ENCODE results near the gene ADGRV1. TPM values are rescaled to one million over a fixed set of nuclear protein-coding genes. Genes with fewer than 3 reads are reported as not detected.
"Not testable (repeated sequence)": the region's sequence is repeated elsewhere in the genome, so short reads cannot be mapped to it uniquely, and the experiment has no call there.

The ADGRV1 gene
- polyA plus RNA-seq, 4 donors: 2.6 to 2.9 (median 2.7) TPM; not detected in 1

GRCh38 chr5:90654215-90654614 lies 95.6 kb downstream of the ADGRV1 start:
- FAIRE-seq: no peak
- H3K27me3 ChIP-seq (ENCODE audit: control insufficient read depth in 3 of 3, insufficient read depth in 3 of 3, low read length in 3 of 3): no peaks in the 10 kb centered on the region

GRCh38 chr5:90655423-90655822 lies 96.8 kb downstream of the ADGRV1 start:
- Histone ChIP-seq H3K4me1 (ENCODE audit: control insufficient read depth in 3 of 3, insufficient read depth in 2 of 3, low read depth in 1 of 3, low read length in 2 of 3) (no peaks in the 10 kb centered on the region), H3K27me3 (ENCODE audit: control insufficient read depth in 3 of 3, insufficient read depth in 3 of 3, low read length in 3 of 3) (no peaks in the 10 kb centered on the region), H3K9me3 (ENCODE audit: control insufficient read depth in 2 of 2, insufficient read depth in 1 of 2, low read depth in 1 of 2, low read length in 1 of 2) (no peaks in the 10 kb centered on the region), H3K27ac (ENCODE audit: low read depth in 1 of 3, low read length in 2 of 3) (no peak overlapping the region), H3K4me3 (ENCODE audit: low read depth in 1 of 3, low read length in 3 of 3) (no peak overlapping the region), H3K36me3 (ENCODE audit: control insufficient read depth in 3 of 3, insufficient read depth in 2 of 3, low read depth in 1 of 3, low read length in 3 of 3) (no peaks in the 10 kb centered on the region)
- DNase-seq (no peak), FAIRE-seq (no peak)
- WGBS, 3 donors: 77 to 89% (median 88%) methylated on average over 1 of the region's 1 CpG

More at GRCh38 chr5:90654215-90654614, 95.6 kb downstream of the ADGRV1 start:
- no peak for DNase-seq
- Histone ChIP-seq H3K36me3 (ENCODE audit: control insufficient read depth in 3 of 3, insufficient read depth in 2 of 3, low read depth in 1 of 3, low read length in 3 of 3) (no peaks in the 10 kb centered on the region), H3K27ac (ENCODE audit: low read depth in 1 of 3, low read length in 2 of 3) (no peak overlapping the region), H3K9me3 (ENCODE audit: control insufficient read depth in 2 of 2, insufficient read depth in 1 of 2, low read depth in 1 of 2, low read length in 1 of 2) (no peaks in the 10 kb centered on the region), H3K4me1 (ENCODE audit: control insufficient read depth in 3 of 3, insufficient read depth in 2 of 3, low read depth in 1 of 3, low read length in 2 of 3) (no peaks in the 10 kb centered on the region), H3K4me3 (ENCODE audit: low read depth in 1 of 3, low read length in 3 of 3) (no peak overlapping the region)
- 90 to 94% (median 90%) methylated on average over 2 of the region's 2 CpGs for WGBS, 3 donors

- Histone ChIP-seq H3K4me1 (ENCODE audit: control insufficient read depth in 3 of 3, insufficient read depth in 2 of 3, low read depth in 1 of 3, low read length in 2 of 3) (no peaks in the 10 kb centered on the region), H3K27me3 (ENCODE audit: control insufficient read depth in 3 of 3, insufficient read depth in 3 of 3, low read length in 3 of 3) (no peaks in the 10 kb centered on the region), H3K4me3 (ENCODE audit: low read depth in 1 of 3, low read length in 3 of 3) (no peak overlapping the region), H3K9me3 (ENCODE audit: control insufficient read depth in 2 of 2, insufficient read depth in 1 of 2, low read depth in 1 of 2, low read length in 1 of 2) (no peaks in the 10 kb centered on the region), H3K36me3 (ENCODE audit: control insufficient read depth in 3 of 3, insufficient read depth in 2 of 3, low read depth in 1 of 3, low read length in 3 of 3) (no peaks in the 10 kb centered on the region), H3K27ac (ENCODE audit: low read depth in 1 of 3, low read length in 2 of 3) (no peak overlapping the region)
- FAIRE-seq (no peak), DNase-seq (no peak)
- WGBS, 3 donors: 52 to 94% (median 74%) methylated on average over 4 of the region's 4 CpGs
These were observed 98.4 kb downstream of the ADGRV1 start for GRCh38 chr5:90657030-90657429.

GRCh38 chr5:90657788-90658187 lies 99.2 kb downstream of the ADGRV1 start:
- Histone ChIP-seq H3K4me3 (ENCODE audit: low read depth in 1 of 3, low read length in 3 of 3) (no peak overlapping the region), H3K36me3 (ENCODE audit: control insufficient read depth in 3 of 3, insufficient read depth in 2 of 3, low read depth in 1 of 3, low read length in 3 of 3) (no peaks in the 10 kb centered on the region), H3K27me3 (ENCODE audit: control insufficient read depth in 3 of 3, insufficient read depth in 3 of 3, low read length in 3 of 3) (no peaks in the 10 kb centered on the region), H3K4me1 (ENCODE audit: control insufficient read depth in 3 of 3, insufficient read depth in 2 of 3, low read depth in 1 of 3, low read length in 2 of 3) (no peaks in the 10 kb centered on the region), H3K27ac (ENCODE audit: low read depth in 1 of 3, low read length in 2 of 3) (no peak overlapping the region), H3K9me3 (ENCODE audit: control insufficient read depth in 2 of 2, insufficient read depth in 1 of 2, low read depth in 1 of 2, low read length in 1 of 2) (no peaks in the 10 kb centered on the region)
- DNase-seq: no peak
- no peak for FAIRE-seq
- WGBS, 3 donors: 85 to 89% (median 88%) methylated on average over 6 of the region's 6 CpGs

GRCh38 chr5:90658620-90659019 lies 100.0 kb downstream of the ADGRV1 start:
- DNase-seq (no peak), FAIRE-seq (no peak)
- Histone ChIP-seq H3K27me3 (ENCODE audit: control insufficient read depth in 3 of 3, insufficient read depth in 3 of 3, low read length in 3 of 3) (no peaks in the 10 kb centered on the region), H3K9me3 (ENCODE audit: control insufficient read depth in 2 of 2, insufficient read depth in 1 of 2, low read depth in 1 of 2, low read length in 1 of 2) (no peaks in the 10 kb centered on the region), H3K27ac (ENCODE audit: low read depth in 1 of 3, low read length in 2 of 3) (no peak overlapping the region), H3K36me3 (ENCODE audit: control insufficient read depth in 3 of 3, insufficient read depth in 2 of 3, low read depth in 1 of 3, low read length in 3 of 3) (no peaks in the 10 kb centered on the region), H3K4me3 (ENCODE audit: low read depth in 1 of 3, low read length in 3 of 3) (no peak overlapping the region), H3K4me1 (ENCODE audit: control insufficient read depth in 3 of 3, insufficient read depth in 2 of 3, low read depth in 1 of 3, low read length in 2 of 3) (no peaks in the 10 kb centered on the region)
- WGBS, 3 donors: 28 to 53% (median 33%) methylated on average over 2 of the region's 2 CpGs

GRCh38 chr5:90668079-90668565 lies 109.5 kb downstream of the ADGRV1 start:
- H3K27ac ChIP-seq (ENCODE audit: low read depth in 1 of 3, low read length in 2 of 3); H3K4me3 ChIP-seq (ENCODE audit: low read depth in 1 of 3, low read length in 3 of 3); H3K4me1 ChIP-seq (ENCODE audit: control insufficient read depth in 3 of 3, insufficient read depth in 2 of 3, low read depth in 1 of 3, low read length in 2 of 3); DNase-seq; FAIRE-seq; H3K27me3 ChIP-seq (ENCODE audit: control insufficient read depth in 3 of 3, insufficient read depth in 3 of 3, low read length in 3 of 3); H3K36me3 ChIP-seq (ENCODE audit: control insufficient read depth in 3 of 3, insufficient read depth in 2 of 3, low read depth in 1 of 3, low read length in 3 of 3); H3K9me3 ChIP-seq (ENCODE audit: control insufficient read depth in 2 of 2, insufficient read depth in 1 of 2, low read depth in 1 of 2, low read length in 1 of 2): not testable (repeated sequence)
- WGBS, 3 donors: 56 to 77% (median 72%) methylated on average over 14 to 21 of the region's 21 CpGs

GRCh38 chr5:90675222-90675621 lies 116.6 kb downstream of the ADGRV1 start:
- no peak for FAIRE-seq
- DNase-seq: no peak
- H3K27me3 ChIP-seq (ENCODE audit: control insufficient read depth in 3 of 3, insufficient read depth in 3 of 3, low read length in 3 of 3): no peaks in the 10 kb centered on the region

GRCh38 chr5:90680921-90681563 lies 122.4 kb downstream of the ADGRV1 start:
- Histone ChIP-seq H3K4me3 (ENCODE audit: low read depth in 1 of 3, low read length in 3 of 3) (no peak overlapping the region), H3K9me3 (ENCODE audit: control insufficient read depth in 2 of 2, insufficient read depth in 1 of 2, low read depth in 1 of 2, low read length in 1 of 2) (no peaks in the 10 kb centered on the region), H3K4me1 (ENCODE audit: control insufficient read depth in 3 of 3, insufficient read depth in 2 of 3, low read depth in 1 of 3, low read length in 2 of 3) (no peaks in the 10 kb centered on the region), H3K27ac (ENCODE audit: low read depth in 1 of 3, low read length in 2 of 3) (no peak overlapping the region), H3K27me3 (ENCODE audit: control insufficient read depth in 3 of 3, insufficient read depth in 3 of 3, low read length in 3 of 3) (no peaks in the 10 kb centered on the region), H3K36me3 (ENCODE audit: control insufficient read depth in 3 of 3, insufficient read depth in 2 of 3, low read depth in 1 of 3, low read length in 3 of 3) (no peaks in the 10 kb centered on the region)
- FAIRE-seq: no peak
- WGBS, 3 donors: 60 to 74% (median 64%) methylated on average over 4 of the region's 4 CpGs
- DNase-seq: no peak

More at GRCh38 chr5:90675222-90675621, 116.6 kb downstream of the ADGRV1 start:
- Histone ChIP-seq H3K4me3 (ENCODE audit: low read depth in 1 of 3, low read length in 3 of 3) (no peak overlapping the region), H3K27ac (ENCODE audit: low read depth in 1 of 3, low read length in 2 of 3) (no peak overlapping the region), H3K36me3 (ENCODE audit: control insufficient read depth in 3 of 3, insufficient read depth in 2 of 3, low read depth in 1 of 3, low read length in 3 of 3) (no peaks in the 10 kb centered on the region), H3K9me3 (ENCODE audit: control insufficient read depth in 2 of 2, insufficient read depth in 1 of 2, low read depth in 1 of 2, low read length in 1 of 2) (no peaks in the 10 kb centered on the region), H3K4me1 (ENCODE audit: control insufficient read depth in 3 of 3, insufficient read depth in 2 of 3, low read depth in 1 of 3, low read length in 2 of 3) (no peaks in the 10 kb centered on the region)
- WGBS, 3 donors: 79 to 87% (median 81%) methylated on average over 8 of the region's 8 CpGs

GRCh38 chr5:90682278-90682677 lies 123.7 kb downstream of the ADGRV1 start:
- WGBS, 3 donors: 84 to 93% (median 88%) methylated on average over 2 of the region's 2 CpGs
- Histone ChIP-seq H3K9me3 (ENCODE audit: control insufficient read depth in 2 of 2, insufficient read depth in 1 of 2, low read depth in 1 of 2, low read length in 1 of 2) (no peaks in the 10 kb centered on the region), H3K27ac (ENCODE audit: low read depth in 1 of 3, low read length in 2 of 3) (no peak overlapping the region), H3K36me3 (ENCODE audit: control insufficient read depth in 3 of 3, insufficient read depth in 2 of 3, low read depth in 1 of 3, low read length in 3 of 3) (no peaks in the 10 kb centered on the region), H3K4me1 (ENCODE audit: control insufficient read depth in 3 of 3, insufficient read depth in 2 of 3, low read depth in 1 of 3, low read length in 2 of 3) (no peaks in the 10 kb centered on the region), H3K27me3 (ENCODE audit: control insufficient read depth in 3 of 3, insufficient read depth in 3 of 3, low read length in 3 of 3) (no peaks in the 10 kb centered on the region), H3K4me3 (ENCODE audit: low read depth in 1 of 3, low read length in 3 of 3) (no peak overlapping the region)
- FAIRE-seq: no peak
- DNase-seq: no peak
